Kidney glomerular epithelial cell (primary cell): ENCODE results near the gene THRB.

ENCODE experiments used
- DNase-seq: peaks from one replicate; lab custom pipeline; 2025; lab: John Stamatoyannopoulos, UW

THRB gene

DNA sequence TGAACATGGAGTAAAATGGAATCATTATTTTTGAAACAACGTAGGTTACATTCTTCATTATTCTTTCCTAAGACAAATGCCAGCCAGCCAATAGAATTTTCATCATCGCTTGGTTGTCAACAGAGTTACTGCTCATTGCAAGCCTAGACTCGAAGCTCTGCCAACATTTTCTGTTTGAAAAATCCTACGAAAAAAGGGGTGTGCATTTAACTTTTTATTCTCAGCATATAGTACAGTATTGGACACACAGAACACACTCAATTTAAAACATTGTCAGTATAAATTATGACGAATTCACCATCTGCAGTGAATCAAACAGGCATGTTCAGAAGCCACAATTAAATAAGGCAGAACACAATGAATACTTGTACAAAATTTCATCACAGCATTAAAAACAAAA lies 317.4 kb downstream of the THRB start:
- DNase-seq, result no peak

DNA sequence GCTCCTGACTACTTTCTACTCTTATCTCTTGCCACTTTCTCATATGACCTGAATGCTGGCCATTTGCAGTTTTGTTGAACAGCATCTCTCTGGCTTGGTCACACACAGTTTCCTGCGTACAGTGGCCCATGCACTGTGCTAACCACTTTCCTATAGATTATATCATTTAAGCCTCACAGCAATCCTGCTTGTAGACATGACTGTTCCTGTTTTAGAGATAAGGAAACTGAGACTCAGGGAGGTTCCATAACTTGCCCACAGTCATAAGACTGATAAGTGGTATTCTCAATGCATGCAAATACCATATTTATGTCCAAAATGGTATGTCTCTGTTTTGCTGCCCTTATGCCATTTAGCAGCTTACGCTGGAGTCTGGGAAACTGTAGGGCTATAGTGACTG lies 320.0 kb downstream of the THRB start:
- DNase-seq, result no peak

DNA sequence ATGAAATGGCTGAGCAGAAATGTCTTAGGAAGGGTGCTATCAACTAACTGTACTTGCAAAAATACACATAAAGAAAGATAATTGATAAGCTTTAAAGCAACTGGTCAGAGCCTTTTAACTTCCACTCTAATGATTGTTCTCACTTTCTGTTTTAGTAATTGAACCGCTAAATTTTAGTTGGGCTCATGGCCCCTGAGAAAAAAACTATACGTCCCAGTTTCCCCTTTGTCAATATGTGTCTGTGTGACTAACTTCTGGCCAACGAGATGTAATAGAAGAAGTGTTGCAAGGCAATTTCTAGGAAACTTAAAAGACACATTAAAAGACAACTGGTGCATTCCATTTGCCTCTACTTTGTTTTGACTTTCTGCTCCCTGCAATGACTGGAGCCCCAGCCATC lies 325.7 kb downstream of the THRB start:
- no peak for DNase-seq

DNA sequence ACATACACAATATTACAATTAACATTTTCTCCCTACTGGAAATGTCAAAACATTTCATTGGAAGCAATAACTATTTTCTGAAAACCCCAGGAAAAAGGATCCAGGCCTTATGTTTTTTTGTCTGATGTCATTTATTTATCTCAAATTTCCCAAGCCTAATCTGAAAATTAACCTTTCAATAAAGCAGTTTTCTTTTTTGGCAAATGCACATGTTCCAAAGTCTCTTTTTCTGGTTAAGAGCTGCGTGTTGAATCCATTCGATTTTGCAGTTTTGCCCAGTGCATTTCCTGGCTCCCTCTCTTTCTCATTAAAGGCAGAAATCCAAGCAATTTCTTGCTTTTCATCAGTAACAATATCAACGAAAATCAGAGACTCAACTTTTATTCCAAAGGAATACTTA lies 327.2 kb downstream of the THRB start:
- DNase-seq, result no peak

DNA sequence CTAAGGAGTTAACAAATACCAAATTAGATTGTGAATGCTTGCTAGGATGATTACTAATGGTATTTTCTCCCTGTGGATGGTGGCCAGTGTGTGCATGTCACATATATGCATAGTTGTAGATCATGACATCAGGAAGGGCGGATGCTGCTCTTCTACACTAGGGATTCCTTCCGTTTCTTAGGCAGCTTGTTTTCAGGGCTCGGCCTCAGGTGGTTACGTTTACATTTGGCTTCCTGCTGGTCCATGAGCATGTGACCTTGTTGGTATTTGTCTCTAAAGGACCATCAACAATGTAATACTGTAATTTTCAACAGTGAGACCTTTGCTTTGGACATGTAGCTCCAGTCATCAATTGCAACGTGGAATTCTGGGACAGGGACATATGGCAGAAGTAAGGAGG lies 328.1 kb downstream of the THRB start:
- DNase-seq, result no peak

DNA sequence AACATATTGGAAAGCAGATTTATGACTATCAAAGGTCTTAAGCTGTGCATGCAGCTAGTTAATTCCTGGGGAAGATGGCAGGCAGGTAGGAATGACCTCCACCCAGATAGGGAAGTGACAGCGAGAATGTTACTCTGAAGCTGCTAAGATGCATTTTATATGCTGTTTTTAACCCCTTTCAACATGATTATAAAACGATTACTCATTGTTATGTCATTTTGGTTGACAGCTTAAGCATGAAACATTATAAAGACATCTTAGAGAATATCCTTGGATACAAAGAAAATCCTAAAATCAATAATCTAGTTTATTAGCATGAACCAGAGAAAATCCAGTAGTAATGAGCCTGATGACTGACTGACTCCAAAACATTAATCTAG lies 329.1 kb downstream of the THRB start:
- no peak for DNase-seq

DNA sequence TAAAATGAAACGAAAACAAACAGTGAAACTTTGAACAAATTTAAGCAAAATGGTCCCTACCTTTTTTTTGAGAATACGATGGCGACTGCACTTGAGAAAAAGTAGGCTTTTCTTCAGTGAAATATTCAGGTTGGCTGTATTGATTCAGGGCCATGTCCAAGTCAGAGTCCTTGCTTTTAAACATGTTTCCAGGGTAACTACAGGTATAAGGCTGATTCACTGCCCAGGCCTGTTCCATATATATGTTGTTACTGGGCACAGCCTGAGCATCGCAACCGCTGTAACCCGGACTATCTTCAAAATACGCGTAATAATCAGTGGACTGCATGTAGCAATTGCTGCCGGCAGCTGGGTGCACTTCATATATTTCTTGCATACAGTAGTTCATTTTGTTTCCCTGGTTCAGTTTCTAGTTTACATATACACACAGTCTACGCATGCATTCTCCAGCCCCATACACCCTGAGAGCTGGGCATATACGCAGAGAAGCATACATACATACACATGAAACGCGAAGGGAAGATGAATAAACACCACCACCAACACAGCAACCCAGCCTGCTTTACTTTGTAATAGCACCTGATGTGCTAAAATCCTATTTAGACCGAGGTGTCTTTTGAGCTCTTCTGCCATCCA lies 329.6 kb downstream of the THRB start:
- DNase-seq, result no peak

DNA sequence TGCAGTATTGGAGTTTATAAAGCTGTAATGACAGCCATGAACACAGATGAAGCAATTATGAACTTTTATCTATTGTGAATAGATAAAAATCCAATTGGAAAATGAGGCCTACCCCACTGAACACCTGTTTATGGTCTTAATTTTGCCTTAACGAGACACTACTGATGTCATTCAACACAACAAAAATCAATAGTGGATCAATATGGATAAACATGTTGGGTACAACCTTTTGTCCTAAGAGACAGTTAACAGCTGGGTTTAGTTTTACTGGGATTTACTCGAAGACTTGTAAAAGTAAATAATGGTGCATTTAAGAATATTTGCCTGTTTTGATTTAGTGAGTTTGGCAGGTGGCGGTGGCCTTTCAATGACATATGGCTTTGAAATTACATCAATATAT lies 331.7 kb downstream of the THRB start:
- no peak for DNase-seq

DNA sequence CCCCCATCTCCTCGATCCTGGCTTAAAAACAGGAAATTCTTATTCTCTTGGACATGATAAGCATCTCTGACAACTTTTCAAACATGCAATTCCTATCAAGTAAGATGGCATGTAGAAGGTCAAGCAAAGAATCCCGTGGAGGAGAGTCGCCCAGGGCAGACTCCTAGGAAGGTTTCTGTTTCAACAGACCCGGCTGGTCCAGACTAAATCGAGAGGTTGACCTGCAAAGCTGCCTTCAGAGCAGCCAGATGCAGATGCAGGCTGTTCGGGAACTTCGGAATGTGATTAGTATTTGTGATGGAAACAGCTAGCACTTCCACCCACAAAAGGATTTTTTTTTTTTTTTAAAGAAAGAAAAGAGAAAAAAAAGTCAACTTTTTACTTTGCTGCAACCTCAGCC lies 332.8 kb downstream of the THRB start:
- DNase-seq, result no peak

DNA sequence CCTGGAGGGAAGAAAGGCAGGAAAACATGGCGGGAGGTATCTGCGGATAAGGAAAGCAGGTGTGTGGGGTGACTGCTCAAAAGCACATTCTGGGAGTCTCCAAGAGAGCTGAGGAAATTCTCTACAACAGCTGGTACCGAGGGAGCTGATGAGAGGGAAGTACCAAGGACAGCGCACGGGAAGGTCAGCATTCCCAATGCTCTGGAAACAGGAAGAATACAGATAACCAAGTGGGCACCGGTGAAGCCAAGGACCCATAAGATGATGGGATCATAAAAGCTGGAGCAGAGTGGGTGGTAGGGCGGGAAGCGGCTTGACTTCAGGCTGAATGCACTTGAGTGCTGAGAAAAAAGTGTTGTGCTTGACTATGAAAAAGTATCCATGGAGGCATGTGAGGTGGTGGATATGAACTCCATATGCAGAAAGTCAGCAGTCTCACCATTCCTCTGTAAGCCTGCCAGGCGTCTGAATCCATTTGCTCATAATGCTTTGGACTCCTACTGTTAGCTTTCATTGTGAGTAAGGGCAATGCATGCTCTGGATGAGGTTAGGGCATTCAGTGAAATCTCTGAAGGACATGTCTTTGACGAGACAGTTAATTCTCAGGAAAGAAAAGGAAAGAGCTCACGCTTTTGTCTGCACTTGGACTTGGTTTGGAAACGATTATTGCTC lies 334.1 kb downstream of the THRB start:
- no peak for DNase-seq

DNA sequence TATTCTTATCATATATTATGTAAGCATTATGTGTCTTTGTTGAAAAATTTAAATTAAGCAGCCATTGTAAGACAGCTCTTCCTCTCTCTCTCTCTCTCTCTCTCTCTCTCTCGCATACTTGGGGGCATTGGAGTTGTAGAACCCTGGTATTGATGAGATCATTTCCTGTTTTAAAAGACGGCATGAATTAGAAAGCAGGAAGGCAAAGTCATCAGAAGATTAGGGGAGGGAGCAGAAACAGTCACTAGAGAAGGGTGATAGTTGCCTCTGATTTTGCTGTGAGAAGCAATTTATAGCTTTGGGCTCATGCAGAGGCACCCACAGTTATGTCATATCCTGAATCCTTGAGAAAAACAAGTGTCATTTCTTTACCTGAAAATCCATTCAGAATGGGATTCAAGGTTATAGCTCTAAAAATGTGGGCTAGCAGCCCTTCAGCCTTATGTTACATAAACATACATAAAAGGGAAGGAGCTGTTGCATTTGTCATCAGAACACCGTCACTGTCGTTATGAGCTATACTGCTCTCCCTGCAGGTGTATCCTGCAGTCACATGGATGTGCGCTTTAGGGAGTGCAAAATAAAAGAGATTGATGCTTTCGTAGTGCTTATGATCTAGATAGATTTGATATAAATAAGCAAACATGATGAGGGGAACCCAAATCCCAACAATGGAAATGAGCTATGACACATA lies 335.7 kb downstream of the THRB start:
- no peak for DNase-seq

DNA sequence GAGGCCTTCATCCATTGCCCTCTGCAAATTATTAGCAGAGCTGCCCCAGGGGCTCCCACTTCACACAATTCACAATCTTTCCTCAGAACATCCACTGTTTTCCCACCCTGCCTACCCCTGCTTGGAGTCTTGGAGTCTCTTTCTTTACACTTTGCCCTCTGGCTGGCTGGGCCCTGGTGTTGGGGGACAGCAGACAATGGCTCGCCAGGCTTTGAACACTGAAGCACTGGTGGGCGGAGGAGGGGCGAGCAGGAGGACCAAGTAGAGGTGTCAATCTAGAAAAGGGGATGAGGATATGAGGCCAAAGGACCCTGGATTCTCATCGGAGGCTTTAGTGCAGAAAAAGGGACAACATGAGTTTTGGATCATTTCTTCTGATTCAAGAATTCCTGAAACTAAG lies 337.5 kb downstream of the THRB start:
- no peak for DNase-seq

DNA sequence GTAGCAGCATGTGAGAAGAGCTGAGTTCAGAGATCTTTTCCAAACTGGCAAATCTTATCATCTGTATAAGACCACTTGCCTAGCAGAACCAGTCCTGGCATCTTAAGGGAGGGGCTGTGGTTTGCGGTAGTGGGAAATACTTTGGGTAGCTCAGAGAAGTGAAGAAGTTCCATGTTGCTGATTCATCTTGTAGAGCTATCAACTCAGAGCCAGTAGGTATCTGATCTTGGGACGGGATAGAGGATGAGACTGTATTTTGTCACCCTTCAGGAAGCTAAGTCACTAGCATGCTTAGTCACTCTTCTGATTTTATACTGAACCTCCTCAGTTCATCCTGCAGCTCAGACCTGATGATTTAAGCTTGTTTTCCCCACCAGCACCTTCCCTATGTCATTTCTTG lies 338.2 kb downstream of the THRB start:
- DNase-seq, result peak; percentile 66

DNA sequence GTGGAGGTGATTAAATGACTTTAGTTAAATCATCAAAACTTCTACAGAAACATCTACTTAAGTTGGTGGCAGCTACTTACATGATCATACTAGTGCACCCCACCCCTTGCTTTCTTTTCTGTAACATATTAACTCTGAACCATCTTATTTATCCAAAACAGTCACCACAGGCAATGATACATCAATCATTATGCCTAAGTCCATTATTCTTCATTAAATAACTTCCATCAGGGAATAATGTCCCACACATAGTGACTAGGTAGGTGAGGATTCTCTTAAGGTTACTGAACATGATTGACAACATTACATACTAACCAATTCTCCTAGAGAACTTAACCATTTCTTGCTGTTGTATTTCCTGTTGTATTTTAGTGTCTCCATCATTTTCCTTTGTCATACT lies 339.4 kb downstream of the THRB start:
- DNase-seq, result peak; percentile 51

DNA sequence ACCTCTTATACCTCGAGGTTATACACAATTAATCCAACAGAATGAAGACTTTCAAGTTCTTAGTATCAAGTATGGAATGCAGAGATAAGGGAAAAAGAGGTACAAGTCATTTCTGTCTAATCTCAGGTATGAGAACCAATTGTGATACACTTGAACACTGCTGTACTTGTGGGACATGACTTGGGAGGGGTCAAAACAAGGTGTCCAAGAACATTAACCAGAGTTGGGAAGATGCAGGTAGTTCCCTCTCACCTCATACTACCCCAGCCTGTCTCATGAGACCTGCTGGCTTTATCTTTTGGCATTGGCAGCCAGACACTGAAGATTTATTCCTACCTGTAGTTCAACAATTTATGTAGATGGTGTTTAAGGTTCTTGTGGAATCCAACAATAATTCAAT lies 339.9 kb downstream of the THRB start:
- DNase-seq, result no peak

DNA sequence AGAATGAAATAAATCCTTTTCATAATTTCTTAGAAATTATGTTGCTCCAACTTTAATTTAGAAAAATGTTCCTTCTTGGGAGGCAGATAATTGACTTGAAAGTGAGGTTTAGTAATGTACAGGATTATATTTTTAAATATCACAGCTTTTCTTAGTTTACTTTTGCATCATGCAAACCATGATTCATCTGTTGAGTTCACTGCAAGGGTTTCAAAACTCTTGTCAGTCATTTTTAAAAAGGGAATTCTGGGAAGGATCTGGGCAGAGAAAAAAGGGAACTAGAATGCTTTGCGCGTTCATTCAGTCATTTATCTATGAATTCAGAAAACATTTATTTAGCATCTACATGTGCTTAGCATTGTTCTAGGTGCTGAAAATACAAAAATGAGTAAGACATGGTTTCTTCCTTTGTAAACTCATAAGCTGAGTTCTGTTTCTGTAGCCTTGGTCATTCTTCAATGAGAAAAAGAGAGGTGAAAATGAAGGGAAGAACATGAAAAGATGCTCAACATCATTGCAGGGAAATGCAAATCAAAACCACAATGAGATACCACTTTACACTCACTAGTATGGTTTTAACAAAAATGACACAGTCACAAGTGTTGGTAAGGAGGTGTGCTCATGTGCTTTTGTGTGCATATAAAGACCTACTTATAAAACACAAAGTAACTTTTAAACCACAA lies 340.5 kb downstream of the THRB start:
- no peak for DNase-seq

DNA sequence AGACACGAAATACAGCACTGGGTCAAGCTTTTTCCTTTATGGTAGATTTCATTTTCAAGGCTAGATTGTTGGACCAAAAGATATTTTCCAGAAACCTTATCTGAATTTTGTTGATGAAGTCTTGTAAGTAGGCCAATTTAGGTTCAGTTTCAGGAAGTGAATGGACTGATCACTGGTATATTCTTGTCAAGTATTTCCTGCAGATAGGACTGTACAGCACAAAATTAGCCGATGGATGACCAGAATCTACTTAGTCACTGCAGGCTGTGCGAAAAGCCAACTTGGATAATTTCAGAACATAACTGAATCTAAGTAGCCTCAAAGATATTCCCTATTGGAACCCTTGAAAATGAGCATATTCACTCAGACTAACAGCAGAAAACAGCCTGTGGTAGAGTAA lies 343.1 kb downstream of the THRB start:
- DNase-seq, result no peak

DNA sequence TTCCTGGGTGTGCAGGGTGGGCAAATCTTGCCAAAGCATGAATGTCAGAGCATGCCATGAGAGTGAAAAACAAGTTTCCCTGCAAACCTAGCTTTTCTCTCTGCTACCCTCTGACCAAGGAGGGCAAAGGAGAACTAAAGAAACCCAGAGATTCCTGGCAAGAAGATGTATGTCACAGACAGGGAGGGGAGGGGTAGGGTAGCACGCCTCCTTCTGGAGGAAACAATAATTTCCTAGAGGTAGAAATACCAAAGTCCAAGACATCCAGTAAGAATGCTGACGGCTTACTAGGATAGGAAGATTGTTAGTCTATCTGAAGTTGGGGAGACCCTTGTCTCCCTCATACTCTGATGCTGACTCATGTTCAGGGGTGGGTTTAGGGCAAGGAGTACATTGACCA lies 345.6 kb downstream of the THRB start:
- no peak for DNase-seq

DNA sequence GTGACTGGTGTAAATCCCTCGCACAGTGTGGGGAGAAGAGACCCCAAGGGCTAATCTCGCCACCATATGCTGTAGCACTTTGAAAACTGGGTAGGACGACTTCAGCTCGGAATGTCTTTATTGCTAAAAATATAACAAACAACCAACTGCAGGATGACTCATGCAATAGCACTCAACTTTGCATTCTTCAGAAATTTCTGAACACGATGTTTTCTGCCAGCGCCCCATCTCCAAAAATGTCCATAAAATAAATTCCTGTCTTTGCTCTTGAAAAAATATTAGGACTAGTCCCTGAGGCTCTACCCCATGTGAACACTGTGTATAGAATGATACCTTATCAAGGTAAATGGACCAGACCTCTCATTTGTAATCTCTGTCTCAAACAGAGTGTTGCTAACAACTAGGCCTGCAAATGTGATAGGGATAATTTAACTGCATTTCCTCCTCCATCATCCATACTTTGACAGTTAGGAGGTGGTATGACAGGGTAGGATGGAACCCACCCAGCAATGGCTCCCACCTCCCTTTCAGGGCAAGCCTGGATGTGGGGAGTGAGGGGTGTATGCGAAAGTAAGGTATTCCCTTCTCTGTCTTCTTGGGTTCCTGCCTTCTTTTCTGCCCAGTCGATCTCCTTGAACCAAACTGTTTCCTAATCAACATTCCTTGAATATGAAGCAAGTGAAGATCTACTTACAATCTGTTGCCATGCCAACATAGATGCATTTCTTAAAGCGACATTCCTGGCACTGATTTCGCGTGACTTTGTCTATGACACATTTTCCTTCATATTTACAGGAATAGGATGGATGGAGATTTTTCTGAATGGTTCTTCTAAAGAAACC lies 348.4 kb downstream of the THRB start:
- peak; percentile 55 for DNase-seq

DNA sequence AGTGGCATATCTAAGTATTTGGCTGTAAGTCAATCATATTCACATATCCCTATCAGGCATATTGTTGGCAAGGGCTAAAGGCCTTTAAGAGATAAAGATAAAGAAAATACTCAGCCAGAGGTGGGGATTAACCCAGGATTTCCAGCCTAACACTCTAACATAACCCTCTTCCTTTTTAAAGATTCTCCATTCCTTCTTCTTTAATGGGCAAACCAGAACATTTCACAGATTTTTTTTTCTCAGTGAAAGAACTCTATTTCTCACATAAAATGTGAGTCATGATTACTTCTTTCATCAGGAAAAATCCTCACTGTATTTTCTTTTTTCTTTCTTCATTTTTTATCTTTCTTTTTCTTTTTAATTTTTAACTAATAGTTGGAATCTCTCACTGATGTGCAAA lies 349.2 kb downstream of the THRB start:
- DNase-seq, result peak; percentile 61

DNA sequence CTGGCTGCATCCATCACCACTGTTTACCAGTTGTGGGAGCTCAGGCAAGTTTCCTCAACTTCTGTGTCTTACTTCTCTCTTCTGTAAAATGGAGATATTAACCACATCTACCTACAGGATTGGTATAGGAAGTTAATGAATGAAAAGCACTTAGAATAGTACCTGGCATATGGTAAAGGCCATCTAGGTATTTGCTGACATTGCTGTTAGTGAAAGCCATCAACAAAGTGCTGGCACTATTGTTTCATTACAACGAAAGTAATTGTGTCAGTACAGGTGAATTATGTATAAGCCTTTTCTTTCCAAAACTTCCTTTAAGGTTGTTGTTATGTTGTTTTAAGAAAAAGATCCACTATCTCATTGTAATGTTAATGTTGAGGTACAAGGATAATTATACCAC lies 352.5 kb downstream of the THRB start:
- no peak for DNase-seq

DNA sequence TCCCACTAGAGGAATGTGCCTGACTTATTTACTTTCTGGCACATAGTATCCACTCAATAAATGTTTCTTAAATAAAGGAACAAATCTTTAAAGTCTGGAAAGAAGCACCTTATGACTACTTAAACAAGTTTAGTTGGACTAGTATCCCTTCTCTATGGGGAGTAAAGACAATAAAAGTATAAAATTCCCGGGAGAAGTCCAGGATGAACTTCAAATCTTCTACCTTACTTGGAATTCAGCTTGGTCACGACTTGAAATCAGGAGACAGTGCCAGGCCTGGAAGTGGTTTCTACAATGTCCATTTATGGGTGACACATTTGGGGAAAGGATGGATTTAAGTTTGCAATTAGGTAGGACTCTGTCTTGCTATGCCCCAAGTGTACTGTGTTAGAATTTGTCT lies 353.1 kb downstream of the THRB start:
- DNase-seq, result no peak
